AG09319 (cell line): ENCODE measurements around the gene EPN3.

Source experiments
- DNase-seq: peaks from one replicate; pipeline ENCODE4 v3.0.0-alpha.2; 2010; ENCODE audit warnings: low read depth; ENCODE audit errors: extremely low read depth
- TF ChIP-seq, protein P1 (sequence below): IDR thresholded peaks from 2 replicates; pipeline ENCODE4 v1.5.1; 2011; ENCODE audit warnings: low read depth, mild to moderate bottlenecking, inconsistent platforms, low read length, moderate library complexity

The EPN3 gene

DNA sequence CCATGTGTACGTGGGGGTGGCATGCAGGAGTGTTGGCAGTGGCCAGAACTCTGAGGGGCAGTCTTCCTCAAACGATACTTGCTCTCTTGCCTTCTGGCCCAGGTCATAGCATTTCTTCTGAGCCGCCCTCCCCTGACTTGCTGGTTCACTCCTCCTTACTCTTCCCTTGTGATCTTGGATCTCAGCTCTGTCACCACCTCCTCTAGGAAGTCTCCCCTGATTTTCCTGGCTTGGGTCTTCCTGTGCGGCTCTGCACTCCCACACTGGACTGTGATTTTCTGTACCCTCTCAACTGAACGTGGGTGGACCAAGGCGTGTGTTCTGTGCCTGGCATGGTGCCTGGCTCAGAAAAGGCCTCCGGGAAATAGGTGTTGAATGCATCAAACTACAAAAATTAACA lies 2.9 kb downstream of the EPN3 start:
- TF ChIP-seq, protein P1, sequence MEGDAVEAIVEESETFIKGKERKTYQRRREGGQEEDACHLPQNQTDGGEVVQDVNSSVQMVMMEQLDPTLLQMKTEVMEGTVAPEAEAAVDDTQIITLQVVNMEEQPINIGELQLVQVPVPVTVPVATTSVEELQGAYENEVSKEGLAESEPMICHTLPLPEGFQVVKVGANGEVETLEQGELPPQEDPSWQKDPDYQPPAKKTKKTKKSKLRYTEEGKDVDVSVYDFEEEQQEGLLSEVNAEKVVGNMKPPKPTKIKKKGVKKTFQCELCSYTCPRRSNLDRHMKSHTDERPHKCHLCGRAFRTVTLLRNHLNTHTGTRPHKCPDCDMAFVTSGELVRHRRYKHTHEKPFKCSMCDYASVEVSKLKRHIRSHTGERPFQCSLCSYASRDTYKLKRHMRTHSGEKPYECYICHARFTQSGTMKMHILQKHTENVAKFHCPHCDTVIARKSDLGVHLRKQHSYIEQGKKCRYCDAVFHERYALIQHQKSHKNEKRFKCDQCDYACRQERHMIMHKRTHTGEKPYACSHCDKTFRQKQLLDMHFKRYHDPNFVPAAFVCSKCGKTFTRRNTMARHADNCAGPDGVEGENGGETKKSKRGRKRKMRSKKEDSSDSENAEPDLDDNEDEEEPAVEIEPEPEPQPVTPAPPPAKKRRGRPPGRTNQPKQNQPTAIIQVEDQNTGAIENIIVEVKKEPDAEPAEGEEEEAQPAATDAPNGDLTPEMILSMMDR = no peak
- no peak for DNase-seq

DNA sequence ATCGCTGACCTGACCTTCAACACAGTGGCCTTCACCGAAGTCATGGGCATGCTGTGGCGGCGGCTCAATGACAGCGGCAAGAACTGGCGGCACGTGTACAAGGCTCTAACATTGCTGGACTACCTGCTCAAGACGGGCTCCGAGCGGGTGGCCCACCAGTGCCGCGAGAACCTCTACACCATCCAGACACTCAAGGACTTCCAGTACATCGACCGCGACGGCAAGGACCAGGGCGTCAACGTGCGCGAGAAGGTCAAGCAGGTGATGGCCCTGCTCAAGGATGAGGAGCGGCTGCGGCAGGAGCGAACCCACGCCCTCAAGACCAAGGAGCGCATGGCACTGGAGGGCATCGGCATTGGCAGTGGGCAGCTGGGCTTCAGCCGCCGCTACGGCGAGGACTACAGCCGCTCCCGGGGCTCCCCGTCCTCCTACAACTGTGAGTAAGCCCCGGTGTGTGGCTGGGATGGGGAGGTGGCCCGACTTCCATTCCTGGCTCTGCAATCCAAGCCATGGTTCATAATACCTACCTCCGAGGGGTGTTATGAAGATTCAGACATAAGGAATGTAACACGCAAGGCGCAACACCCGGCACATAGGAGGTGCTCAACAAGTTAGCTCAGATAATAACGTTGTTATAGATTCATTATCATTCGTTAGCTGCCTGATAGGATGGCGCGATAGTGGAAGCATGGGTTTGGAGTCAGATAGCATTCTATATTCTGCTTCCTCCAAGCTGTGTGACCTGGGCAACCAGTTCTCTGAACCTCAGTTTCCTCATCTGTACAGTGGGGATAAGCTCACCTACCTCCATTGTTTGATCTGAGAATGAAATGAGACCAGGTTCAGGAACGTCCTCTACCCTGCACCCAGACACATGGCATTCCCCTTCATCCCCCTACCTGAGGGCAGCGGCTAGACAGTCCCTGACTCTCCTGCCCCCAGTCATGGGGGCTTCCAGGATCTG lies 4.4 kb downstream of the EPN3 start:
- TF ChIP-seq, protein P1 = no peak
- DNase-seq = no peak

DNA sequence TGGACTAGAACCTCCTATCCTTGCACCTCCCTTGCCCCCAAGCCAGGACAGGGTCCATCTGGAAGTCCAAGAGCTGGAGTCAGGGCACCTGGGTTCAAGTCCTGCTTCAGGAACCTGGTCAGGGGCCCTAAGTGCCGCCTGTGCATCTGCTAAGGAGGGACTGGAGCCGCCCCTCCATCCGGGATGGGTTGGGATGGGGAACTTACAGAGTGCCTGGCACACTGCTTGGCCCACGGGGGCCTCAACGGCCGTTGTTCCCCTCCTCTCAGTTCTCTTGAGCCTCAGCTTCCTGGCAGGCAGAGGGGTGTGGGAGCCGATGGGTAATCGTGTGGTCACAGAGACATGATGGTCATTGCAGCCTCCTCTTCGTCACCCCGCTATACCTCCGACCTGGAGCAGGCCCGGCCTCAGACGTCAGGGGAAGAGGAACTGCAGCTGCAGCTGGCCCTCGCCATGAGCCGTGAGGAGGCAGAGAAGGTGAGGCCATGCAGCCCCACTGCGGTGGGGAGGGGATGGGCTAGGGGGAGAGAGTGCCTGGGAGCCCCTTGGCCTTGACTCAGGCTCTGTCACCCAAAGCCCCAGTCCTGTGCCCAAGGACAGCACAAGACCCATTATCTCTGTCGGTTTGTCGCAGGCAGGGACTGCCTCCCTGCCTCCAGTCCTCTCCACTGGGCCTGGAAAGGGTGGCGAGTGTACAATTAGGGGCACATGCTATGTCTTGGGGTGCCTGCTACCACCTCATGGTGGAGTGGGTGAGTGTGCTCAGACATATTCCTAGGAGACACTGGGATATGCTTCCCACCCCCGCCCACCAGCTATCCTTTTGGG lies 5.4 kb downstream of the EPN3 start:
- TF ChIP-seq, protein P1 = no peak
- DNase-seq = no peak

DNA sequence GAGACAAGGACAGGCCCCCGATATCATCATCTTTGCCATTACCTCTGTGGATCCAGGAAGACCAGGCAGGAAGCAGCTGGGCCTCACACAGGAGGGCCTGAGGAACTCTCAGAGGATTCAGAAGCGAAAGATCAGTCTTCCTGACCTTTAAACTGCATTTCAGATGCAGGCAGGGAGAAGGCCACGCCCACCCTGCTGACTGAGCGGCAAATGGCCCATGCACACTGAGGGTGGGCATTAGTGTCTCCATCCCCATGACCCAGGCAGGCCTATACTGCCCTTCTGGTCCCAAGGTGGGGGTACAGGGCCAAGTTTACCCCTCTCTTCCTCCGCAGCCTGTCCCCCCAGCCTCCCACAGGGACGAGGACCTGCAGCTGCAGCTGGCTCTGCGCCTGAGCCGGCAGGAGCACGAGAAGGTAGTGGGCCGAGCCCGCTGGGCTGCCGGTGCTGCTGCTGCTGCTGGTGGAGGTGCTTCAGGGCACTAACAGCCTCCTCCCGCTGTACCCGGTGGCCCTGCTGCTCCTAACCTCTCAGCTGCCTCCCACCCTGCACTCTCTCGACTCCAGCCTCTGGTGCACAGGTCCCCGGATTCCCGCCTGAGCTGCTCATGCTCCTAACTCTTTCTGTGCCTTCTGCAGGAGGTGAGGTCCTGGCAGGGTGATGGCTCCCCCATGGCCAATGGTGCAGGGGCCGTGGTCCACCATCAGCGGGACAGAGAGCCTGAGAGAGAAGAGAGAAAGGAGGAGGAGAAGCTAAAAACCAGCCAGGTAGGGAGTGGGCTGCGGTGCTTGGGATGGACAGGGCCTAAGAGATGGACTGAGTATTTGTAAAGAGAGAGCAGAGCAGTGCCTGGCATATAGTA lies 6.2 kb downstream of the EPN3 start:
- DNase-seq = no peak
- TF ChIP-seq, protein P1 = no peak

DNA sequence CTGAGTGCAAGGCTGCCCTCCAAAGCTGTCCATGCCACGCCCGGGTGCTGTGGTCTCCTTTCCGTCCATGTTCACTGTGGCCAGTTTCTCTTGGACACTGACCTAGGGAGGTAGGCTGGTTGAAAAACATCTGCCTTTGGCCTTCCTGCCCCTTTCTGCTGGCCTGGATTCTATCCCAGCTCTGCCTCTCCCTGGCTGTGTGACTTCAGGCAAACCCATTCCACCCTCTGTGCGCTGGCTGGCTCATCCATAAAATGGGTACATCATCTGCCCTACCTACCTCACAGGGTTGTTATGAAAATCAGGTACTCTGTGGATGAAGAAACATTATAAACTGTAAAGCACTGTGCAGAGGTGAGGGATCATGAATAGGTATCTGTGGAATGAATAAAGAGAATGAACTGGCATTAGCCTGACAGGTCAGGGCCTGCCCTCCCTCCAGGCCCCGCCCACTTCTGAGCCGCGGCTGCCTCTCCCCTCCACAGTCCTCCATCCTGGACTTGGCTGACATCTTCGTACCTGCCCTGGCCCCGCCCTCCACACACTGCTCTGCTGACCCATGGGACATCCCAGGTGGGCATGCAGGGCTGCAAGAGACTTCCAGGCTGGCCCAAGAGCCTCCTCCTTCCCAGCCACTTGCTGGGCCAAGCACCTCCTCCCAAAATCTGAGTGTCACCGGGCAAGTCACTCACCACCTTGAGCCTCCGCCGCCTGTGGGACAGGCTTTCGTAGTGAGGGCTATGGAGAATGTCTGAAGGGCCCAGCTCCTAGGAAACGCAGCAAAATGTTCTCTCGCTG lies 7.4 kb downstream of the EPN3 start:
- TF ChIP-seq, protein P1 = no peak
- no peak for DNase-seq

DNA sequence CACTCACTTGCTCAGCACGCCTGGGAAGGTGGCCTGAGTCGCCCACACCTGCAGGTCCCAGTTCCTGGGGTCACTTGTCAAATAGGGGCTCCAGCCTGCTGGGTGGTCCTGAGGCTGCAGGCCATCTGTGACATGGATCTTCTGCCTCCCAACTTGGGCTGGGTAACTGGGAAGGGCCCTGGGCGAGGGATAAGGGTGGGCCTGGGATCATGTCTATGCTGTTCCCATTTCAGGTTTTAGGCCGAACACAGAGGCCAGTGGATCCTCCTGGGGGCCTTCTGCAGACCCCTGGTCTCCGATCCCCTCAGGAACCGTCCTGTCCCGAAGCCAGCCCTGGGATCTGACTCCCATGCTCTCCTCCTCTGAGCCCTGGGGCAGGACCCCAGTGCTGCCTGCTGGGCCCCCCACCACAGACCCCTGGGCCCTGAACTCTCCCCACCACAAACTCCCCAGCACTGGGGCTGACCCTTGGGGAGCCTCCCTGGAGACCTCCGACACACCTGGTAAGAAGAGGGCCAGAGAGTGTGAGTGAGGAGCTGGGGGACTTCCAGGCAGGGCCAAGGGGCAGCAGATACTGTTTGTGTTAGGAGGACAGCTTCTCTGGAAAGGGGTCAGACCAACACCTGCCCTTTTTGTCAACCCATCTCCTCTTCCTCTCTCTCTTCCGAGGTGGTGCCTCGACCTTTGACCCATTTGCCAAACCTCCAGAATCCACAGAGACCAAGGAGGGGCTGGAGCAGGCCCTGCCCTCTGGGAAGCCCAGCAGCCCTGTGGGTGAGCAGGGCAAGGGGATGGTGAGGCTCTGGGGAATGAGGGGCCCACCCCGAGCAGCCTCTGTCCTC lies 8.2 kb downstream of the EPN3 start:
- TF ChIP-seq, protein P1 = no peak
- no peak for DNase-seq
